Measurements from ENCODE around the gene PPP1R1A.

GRCh38 chr12:54624315-54625279, 36.1 kb upstream of the PPP1R1A start:
- TF ChIP-seq, protein P1, sequence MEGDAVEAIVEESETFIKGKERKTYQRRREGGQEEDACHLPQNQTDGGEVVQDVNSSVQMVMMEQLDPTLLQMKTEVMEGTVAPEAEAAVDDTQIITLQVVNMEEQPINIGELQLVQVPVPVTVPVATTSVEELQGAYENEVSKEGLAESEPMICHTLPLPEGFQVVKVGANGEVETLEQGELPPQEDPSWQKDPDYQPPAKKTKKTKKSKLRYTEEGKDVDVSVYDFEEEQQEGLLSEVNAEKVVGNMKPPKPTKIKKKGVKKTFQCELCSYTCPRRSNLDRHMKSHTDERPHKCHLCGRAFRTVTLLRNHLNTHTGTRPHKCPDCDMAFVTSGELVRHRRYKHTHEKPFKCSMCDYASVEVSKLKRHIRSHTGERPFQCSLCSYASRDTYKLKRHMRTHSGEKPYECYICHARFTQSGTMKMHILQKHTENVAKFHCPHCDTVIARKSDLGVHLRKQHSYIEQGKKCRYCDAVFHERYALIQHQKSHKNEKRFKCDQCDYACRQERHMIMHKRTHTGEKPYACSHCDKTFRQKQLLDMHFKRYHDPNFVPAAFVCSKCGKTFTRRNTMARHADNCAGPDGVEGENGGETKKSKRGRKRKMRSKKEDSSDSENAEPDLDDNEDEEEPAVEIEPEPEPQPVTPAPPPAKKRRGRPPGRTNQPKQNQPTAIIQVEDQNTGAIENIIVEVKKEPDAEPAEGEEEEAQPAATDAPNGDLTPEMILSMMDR (IDR thresholded peaks at IDR 0.05), result no peak
- TF ChIP-seq POLR2A (IDR thresholded peaks at IDR 0.05), result no peak
